ENCODE data around the gene RPL7L1. TPM values are rescaled to one million over a fixed set of nuclear protein-coding genes. Genes with fewer than 3 reads are reported as not detected.

RPL7L1 gene
- total RNA-seq, 1 experiment from 2014 or later: 103 TPM

DNA sequence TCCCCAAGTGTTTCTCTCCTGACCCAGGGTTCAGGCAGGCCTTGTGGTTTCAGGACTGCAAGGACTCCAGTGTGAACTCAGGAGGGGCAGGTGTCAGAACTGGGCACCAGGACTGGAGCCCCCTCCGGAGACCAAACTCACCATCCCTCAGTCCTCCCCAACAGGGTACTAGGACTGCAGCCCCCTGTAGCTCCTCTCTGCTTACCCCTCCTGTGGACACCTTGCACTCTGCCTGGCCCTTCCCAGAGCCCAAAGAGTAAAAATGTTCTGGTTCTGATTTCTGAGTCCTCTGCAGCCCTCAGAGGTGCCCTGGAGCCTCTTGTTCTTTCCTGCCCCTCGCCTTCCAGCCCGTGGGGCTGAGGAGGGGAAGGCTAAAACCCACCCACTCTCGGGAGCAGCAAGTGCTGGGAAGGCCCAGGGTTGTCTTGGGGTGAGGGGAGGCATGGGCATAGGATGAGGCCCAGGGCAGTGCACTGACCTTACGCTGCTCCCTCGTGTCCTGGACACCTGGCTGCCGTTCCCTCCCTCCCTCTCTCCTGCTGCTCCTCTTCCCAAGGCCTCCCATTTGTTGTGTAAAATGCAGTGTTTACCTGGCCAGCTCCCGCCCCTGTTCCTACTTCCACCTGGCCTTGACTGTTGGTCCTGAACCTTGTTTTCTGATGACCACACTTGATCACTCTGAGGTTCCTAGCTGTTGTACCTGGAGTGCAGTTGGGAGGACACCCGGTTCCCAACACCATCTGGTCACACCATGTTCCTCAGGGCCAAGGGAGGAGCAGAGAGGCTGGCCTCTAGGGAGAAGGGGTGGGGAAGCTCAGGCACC, 59.8 kb downstream of the RPL7L1 start:
- Mint-ChIP-seq H3K4me1 (ENCODE audit: low read depth, unreplicated experiment) (no peaks in the 10 kb centered on the region), H3K9me3 (ENCODE audit: unreplicated experiment) (no peaks in the 10 kb centered on the region), H3K36me3 (ENCODE audit: insufficient read depth, unreplicated experiment) (peaks cover 22% of the 10 kb centered on the region), H3K4me3 (ENCODE audit: unreplicated experiment) (no peak overlapping the region), H3K27ac (ENCODE audit: unreplicated experiment) (no peak overlapping the region), H3K27me3 (ENCODE audit: insufficient read depth, unreplicated experiment) (no peaks in the 10 kb centered on the region)
- POLR2A ChIA-PET: interaction anchor here (0.6 kb wide), 1 partner anchor 10 kb away, joined by 6 read pairs; the partner anchor contains the start of gene CNPY3
- Histone ChIP-seq H3K9me3 (no peaks in the 10 kb centered on the region), H3K4me1 (no peaks in the 10 kb centered on the region), H3K36me3 (ENCODE audit: control insufficient read depth, insufficient read depth, low read length) (0 out of 2 replicates have a peak, but pooled peaks cover 2% of the 10 kb centered on the region), H3K27me3 (replicated peaks; ENCODE audit: control insufficient read depth, insufficient read depth, low read length) (no peaks in the 10 kb centered on the region), H3K4me3 (ENCODE audit: low read depth, low read length) (no peak overlapping the region)
- CTCF ChIA-PET: no interaction called here
- TF ChIP-seq, protein P1, sequence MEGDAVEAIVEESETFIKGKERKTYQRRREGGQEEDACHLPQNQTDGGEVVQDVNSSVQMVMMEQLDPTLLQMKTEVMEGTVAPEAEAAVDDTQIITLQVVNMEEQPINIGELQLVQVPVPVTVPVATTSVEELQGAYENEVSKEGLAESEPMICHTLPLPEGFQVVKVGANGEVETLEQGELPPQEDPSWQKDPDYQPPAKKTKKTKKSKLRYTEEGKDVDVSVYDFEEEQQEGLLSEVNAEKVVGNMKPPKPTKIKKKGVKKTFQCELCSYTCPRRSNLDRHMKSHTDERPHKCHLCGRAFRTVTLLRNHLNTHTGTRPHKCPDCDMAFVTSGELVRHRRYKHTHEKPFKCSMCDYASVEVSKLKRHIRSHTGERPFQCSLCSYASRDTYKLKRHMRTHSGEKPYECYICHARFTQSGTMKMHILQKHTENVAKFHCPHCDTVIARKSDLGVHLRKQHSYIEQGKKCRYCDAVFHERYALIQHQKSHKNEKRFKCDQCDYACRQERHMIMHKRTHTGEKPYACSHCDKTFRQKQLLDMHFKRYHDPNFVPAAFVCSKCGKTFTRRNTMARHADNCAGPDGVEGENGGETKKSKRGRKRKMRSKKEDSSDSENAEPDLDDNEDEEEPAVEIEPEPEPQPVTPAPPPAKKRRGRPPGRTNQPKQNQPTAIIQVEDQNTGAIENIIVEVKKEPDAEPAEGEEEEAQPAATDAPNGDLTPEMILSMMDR (IDR thresholded peaks at IDR 0.05; ENCODE audit: insufficient read depth in 1 of 2, low read depth in 1 of 2, low read length in 1 of 2, severe bottlenecking in 1 of 2, unreplicated experiment in 1 of 2): no peak
- no TSS peak for BruUV-seq (replicated peaks)
- DNase-seq: no peak
- intact Hi-C loops (cut with micrococcal nuclease; ENCODE audit: unreplicated experiment): no loop called here

Other genes starting within 250 kb of the RPL7L1 start
- gene PRPH2, start 157.0 kb upstream of the RPL7L1 start, total RNA-seq (2022): not detected in 2 replicates
- 17.0 and 20.4 TPM in 2 replicates for gene TBCC, start 133.5 kb upstream of the RPL7L1 start, total RNA-seq (2022)
- gene BICRAL, start 97.6 kb upstream of the RPL7L1 start, total RNA-seq (2022): 5.0 and 5.3 TPM in 2 replicates
- not detected in 2 replicates for gene PTCRA, start 36.4 kb downstream of the RPL7L1 start, total RNA-seq (2022)
- 49.2 and 56.1 TPM in 2 replicates for gene CNPY3, start 49.9 kb downstream of the RPL7L1 start, total RNA-seq (2022)
- gene GNMT, start 81.1 kb downstream of the RPL7L1 start, total RNA-seq (2022): not detected in 2 replicates
- gene PEX6, start 99.6 kb downstream of the RPL7L1 start, total RNA-seq (2022): 6.9 and 8.2 TPM in 2 replicates
- 44.4 and 45.0 TPM in 2 replicates for gene PPP2R5D, start 105.0 kb downstream of the RPL7L1 start, total RNA-seq (2022)
- 60.3 and 62.3 TPM in 2 replicates for gene MEA1, start 134.3 kb downstream of the RPL7L1 start, total RNA-seq (2022)
- gene KLHDC3, start 134.6 kb downstream of the RPL7L1 start, total RNA-seq (2022): 62.9 and 66.8 TPM in 2 replicates
- gene RRP36, start 142.0 kb downstream of the RPL7L1 start, total RNA-seq (2022): 71.0 and 74.9 TPM in 2 replicates
- 25.3 and 26.7 TPM in 2 replicates for gene CUL7, start 174.2 kb downstream of the RPL7L1 start, total RNA-seq (2022)
- gene MRPL2, start 179.8 kb downstream of the RPL7L1 start, total RNA-seq (2022): 123 and 124 TPM in 2 replicates
- gene KLC4, start 180.0 kb downstream of the RPL7L1 start, total RNA-seq (2022): 47.7 and 52.7 TPM in 2 replicates
- 175 and 180 TPM in 2 replicates for gene PTK7, start 196.7 kb downstream of the RPL7L1 start, total RNA-seq (2022)